ENCODE results near the gene DDX10. TPM values are rescaled to one million over a fixed set of nuclear protein-coding genes. Genes with fewer than 3 reads are reported as not detected.
A peak's percentile ranks its signal among the peaks of the same experiment; 100 is the strongest.
"Not testable (repeated sequence)": the region's sequence is repeated elsewhere in the genome, so short reads cannot be mapped to it uniquely, and the experiment has no call there.

The DDX10 gene
- total RNA-seq, 1 donor from 2014 or later = 10.0 TPM

GRCh38 chr11:108766596-108767173, 101.8 kb downstream of the DDX10 start:
- no peak for DNase-seq (ENCODE audit: low spot score)
- ATAC-seq = no peak

GRCh38 chr11:108768370-108768769, 103.5 kb downstream of the DDX10 start:
- ATAC-seq = no peak
- no peak for DNase-seq (ENCODE audit: low spot score)

GRCh38 chr11:108768964-108769363, 104.1 kb downstream of the DDX10 start:
- no peak for DNase-seq (ENCODE audit: low spot score)
- no peak for ATAC-seq

GRCh38 chr11:108774037-108774730, 109.3 kb downstream of the DDX10 start:
- ATAC-seq (no peak), DNase-seq (ENCODE audit: low spot score) (no peak)

- DNase-seq (ENCODE audit: low spot score) = no peak
- peak; percentile 47 for ATAC-seq
Observed at GRCh38 chr11:108775324-108775723, 110.5 kb downstream of the DDX10 start.

- not testable (repeated sequence) for DNase-seq (ENCODE audit: low spot score)
Observed at GRCh38 chr11:108779147-108779546, 114.3 kb downstream of the DDX10 start.

GRCh38 chr11:108780119-108780518, 115.2 kb downstream of the DDX10 start:
- no peak for ATAC-seq
- DNase-seq (ENCODE audit: low spot score) = no peak

More at GRCh38 chr11:108779147-108779546, 114.3 kb downstream of the DDX10 start:
- not testable (repeated sequence) for ATAC-seq

- ATAC-seq = no peak
Observed at GRCh38 chr11:108781946-108782345, 117.1 kb downstream of the DDX10 start.

GRCh38 chr11:108786281-108786990, 121.6 kb downstream of the DDX10 start:
- DNase-seq (ENCODE audit: low spot score) (no peak), ATAC-seq (no peak)

More at GRCh38 chr11:108781946-108782345, 117.1 kb downstream of the DDX10 start:
- DNase-seq (ENCODE audit: low spot score) = no peak

- no peak for DNase-seq (ENCODE audit: low spot score)
- no peak for ATAC-seq
Observed at GRCh38 chr11:108787105-108787504, 122.2 kb downstream of the DDX10 start.

- DNase-seq (ENCODE audit: low spot score) (no peak), ATAC-seq (peak; percentile 26)
Observed at GRCh38 chr11:108788565-108789199, 123.8 kb downstream of the DDX10 start.

GRCh38 chr11:108790501-108791299, 125.8 kb downstream of the DDX10 start:
- ATAC-seq = no peak
- no peak for DNase-seq (ENCODE audit: low spot score)

- DNase-seq (ENCODE audit: low spot score) (no peak), ATAC-seq (no peak)
Observed at GRCh38 chr11:108793138-108793537, 128.3 kb downstream of the DDX10 start.

GRCh38 chr11:108793611-108794010, 128.7 kb downstream of the DDX10 start:
- DNase-seq (ENCODE audit: low spot score) (no peak), ATAC-seq (no peak)

GRCh38 chr11:108796551-108796950, 131.7 kb downstream of the DDX10 start:
- no peak for ATAC-seq
- DNase-seq (ENCODE audit: low spot score) = no peak

GRCh38 chr11:108797578-108798100, 132.8 kb downstream of the DDX10 start:
- ATAC-seq (no peak), DNase-seq (ENCODE audit: low spot score) (no peak)

- ATAC-seq (no peak), DNase-seq (ENCODE audit: low spot score) (no peak)
Observed at GRCh38 chr11:108802492-108802891, 137.6 kb downstream of the DDX10 start.

GRCh38 chr11:108803776-108804175, 138.9 kb downstream of the DDX10 start:
- no peak for ATAC-seq
- no peak for DNase-seq (ENCODE audit: low spot score)

GRCh38 chr11:108804511-108804910, 139.6 kb downstream of the DDX10 start:
- ATAC-seq (no peak), DNase-seq (ENCODE audit: low spot score) (no peak)

- ATAC-seq (no peak), DNase-seq (ENCODE audit: low spot score) (no peak)
Observed at GRCh38 chr11:108805030-108805429, 140.2 kb downstream of the DDX10 start.

All from left lobe of liver (tissue), 2 donors.